Panc1 (cell line): ENCODE data around the gene GFRA1.

Experiments
- CTCF ChIP-seq: fragments of 450-650 bp; IDR thresholded peaks from 2 replicates; pipeline ENCODE4 v1.5.1; 2017; ENCODE audit warnings: mild to moderate bottlenecking
- TF ChIP-seq, protein P1 (sequence below), 2 experiments: IDR thresholded peaks; 2 replicates each; pipeline ENCODE4 v1.6.1; 2011 to 2012; ENCODE audit warnings: low read depth in 2 of 2, control low read depth in 1 of 2, low read length in 1 of 2, mild to moderate bottlenecking in 1 of 2, moderate library complexity in 1 of 2; ENCODE audit not compliant: insufficient read depth in 1 of 2

GRCh38 chr10:116274064-116274904, 1.3 kb upstream of the GFRA1 start:
- TF ChIP-seq CTCF: no peak
- TF ChIP-seq, protein P1, sequence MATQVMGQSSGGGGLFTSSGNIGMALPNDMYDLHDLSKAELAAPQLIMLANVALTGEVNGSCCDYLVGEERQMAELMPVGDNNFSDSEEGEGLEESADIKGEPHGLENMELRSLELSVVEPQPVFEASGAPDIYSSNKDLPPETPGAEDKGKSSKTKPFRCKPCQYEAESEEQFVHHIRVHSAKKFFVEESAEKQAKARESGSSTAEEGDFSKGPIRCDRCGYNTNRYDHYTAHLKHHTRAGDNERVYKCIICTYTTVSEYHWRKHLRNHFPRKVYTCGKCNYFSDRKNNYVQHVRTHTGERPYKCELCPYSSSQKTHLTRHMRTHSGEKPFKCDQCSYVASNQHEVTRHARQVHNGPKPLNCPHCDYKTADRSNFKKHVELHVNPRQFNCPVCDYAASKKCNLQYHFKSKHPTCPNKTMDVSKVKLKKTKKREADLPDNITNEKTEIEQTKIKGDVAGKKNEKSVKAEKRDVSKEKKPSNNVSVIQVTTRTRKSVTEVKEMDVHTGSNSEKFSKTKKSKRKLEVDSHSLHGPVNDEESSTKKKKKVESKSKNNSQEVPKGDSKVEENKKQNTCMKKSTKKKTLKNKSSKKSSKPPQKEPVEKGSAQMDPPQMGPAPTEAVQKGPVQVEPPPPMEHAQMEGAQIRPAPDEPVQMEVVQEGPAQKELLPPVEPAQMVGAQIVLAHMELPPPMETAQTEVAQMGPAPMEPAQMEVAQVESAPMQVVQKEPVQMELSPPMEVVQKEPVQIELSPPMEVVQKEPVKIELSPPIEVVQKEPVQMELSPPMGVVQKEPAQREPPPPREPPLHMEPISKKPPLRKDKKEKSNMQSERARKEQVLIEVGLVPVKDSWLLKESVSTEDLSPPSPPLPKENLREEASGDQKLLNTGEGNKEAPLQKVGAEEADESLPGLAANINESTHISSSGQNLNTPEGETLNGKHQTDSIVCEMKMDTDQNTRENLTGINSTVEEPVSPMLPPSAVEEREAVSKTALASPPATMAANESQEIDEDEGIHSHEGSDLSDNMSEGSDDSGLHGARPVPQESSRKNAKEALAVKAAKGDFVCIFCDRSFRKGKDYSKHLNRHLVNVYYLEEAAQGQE (IDR thresholded peaks at IDR 0.05; ENCODE audit: insufficient read depth in 1 of 2, low read depth in 2 of 2, low read length in 1 of 2): no peak
